Astrocyte of the spinal cord (primary cell): ENCODE data around the gene RANBP6.

Source experiments
- DNase-seq: peaks from one replicate; pipeline ENCODE4 v3.0.0; 2011; ENCODE audit warnings: low read depth, low spot score
- H3K4me3 ChIP-seq: 2 replicates; pipeline ENCODE4 v1.5.1; 2011; ENCODE audit warnings: low read depth, mild to moderate bottlenecking, low read length, moderate library complexity
- CTCF ChIP-seq: IDR thresholded peaks from 2 replicates; pipeline ENCODE4 v1.5.1; 2012; ENCODE audit warnings: low read depth, mild to moderate bottlenecking, low read length, inconsistent platforms
- in situ Hi-C: cut with HindIII; loops from 2 replicates; pipeline ENCODE4 v1.10.0; 2017; ENCODE audit warnings: low sequenced_read_pairs

Gene RANBP6

GRCh38 chr9:6007770-6008168 is 7.7 kb downstream of the RANBP6 start:
- peak; percentile 65 for DNase-seq
- in situ Hi-C loops, result no loop called here
- TF ChIP-seq CTCF, result no peak
- H3K4me3 ChIP-seq, result peak overlapping the region; percentile 70

- in situ Hi-C loops, result no loop called here
- peak overlapping the region; percentile 70 for H3K4me3 ChIP-seq
- peak; percentile 89 for DNase-seq
- TF ChIP-seq CTCF, result no peak
These were observed 8.2 kb downstream of the RANBP6 start for GRCh38 chr9:6007058-6007769.

- in situ Hi-C loops, result no loop called here
- peak overlapping the region; percentile 70 for H3K4me3 ChIP-seq
- DNase-seq, result no peak
- TF ChIP-seq CTCF, result no peak
These were observed 8.7 kb downstream of the RANBP6 start for GRCh38 chr9:6006749-6007057.

GRCh38 chr9:6000955-6001354 is 14.5 kb downstream of the RANBP6 start:
- no peak for TF ChIP-seq CTCF
- no peak overlapping the region for H3K4me3 ChIP-seq
- in situ Hi-C loops, result no loop called here
- no peak for DNase-seq

- in situ Hi-C loops, result no loop called here
- TF ChIP-seq CTCF, result no peak
- H3K4me3 ChIP-seq, result no peak overlapping the region
- no peak for DNase-seq
These were observed 15.9 kb downstream of the RANBP6 start for GRCh38 chr9:5999443-6000101.

GRCh38 chr9:5994493-5994892 is 20.9 kb downstream of the RANBP6 start:
- TF ChIP-seq CTCF, result no peak
- H3K4me3 ChIP-seq, result no peak overlapping the region
- no peak for DNase-seq
- in situ Hi-C loops, result no loop called here
